Mucosa of rectum (tissue), 2 donors: ENCODE results near the gene CACNA1H.

ENCODE experiments used
- H3K27ac ChIP-seq, 2 donors: one replicate each; pipeline ENCODE4 v1.7.0; 2013; ENCODE audit warnings: inconsistent platforms in 2 of 2, low read depth in 2 of 2, low read length in 2 of 2
- H3K27me3 ChIP-seq, 2 donors: one replicate each; pipeline ENCODE4 v1.7.0; 2013; ENCODE audit warnings: low read length in 2 of 2; ENCODE audit not compliant: control insufficient read depth in 2 of 2, insufficient read depth in 2 of 2
- H3K36me3 ChIP-seq, 2 donors: one replicate each; pipeline ENCODE4 v1.7.0; 2013; ENCODE audit warnings: low read length in 2 of 2; ENCODE audit not compliant: control insufficient read depth in 2 of 2, insufficient read depth in 2 of 2
- H3K4me1 ChIP-seq, 2 donors: one replicate each; pipeline ENCODE4 v1.7.0; 2013; ENCODE audit warnings: low read length in 2 of 2, mild to moderate bottlenecking in 1 of 2; ENCODE audit not compliant: control insufficient read depth in 2 of 2, insufficient read depth in 2 of 2
- H3K4me3 ChIP-seq, 2 donors: one replicate each; pipeline ENCODE4 v1.7.0; 2013; ENCODE audit warnings: low read length in 2 of 2
- H3K9ac ChIP-seq, 2 donors: one replicate each; pipeline ENCODE4 v1.7.0; 2013; ENCODE audit warnings: low read length in 2 of 2, low read depth in 1 of 2, mild to moderate bottlenecking in 1 of 2
- H3K9me3 ChIP-seq, 2 donors: one replicate each; pipeline ENCODE4 v1.7.0; 2013; ENCODE audit warnings: low read length in 2 of 2; ENCODE audit not compliant: control insufficient read depth in 2 of 2
- donor health status: healthy.
- donor health status: Normal muscosa, but diverticular disease.

Gene CACNA1H

DNA sequence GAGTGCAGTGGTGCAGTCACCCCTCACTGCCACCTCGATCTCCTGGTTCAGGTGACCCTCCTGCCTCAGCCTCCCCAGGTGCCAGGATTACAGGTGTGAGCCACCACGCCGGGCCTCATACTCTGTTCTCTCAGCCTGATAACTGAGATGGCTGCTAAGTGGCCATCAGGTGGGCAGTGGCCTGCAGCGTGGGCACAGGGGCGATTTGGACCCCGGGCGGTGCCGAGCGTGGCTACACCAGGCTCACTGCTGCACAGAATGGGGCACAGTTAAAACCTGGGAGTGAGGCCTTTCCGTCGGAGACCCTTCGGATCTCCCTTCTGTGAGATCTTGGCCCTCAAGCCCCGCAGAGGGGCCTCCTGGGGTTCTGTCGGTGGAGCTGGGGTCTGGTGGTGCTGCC, 11.5 kb downstream of the CACNA1H start:
- no peak overlapping the region for H3K27ac ChIP-seq
- H3K9me3 ChIP-seq, result no peaks in the 10 kb centered on the region
- no peak overlapping the region for H3K9ac ChIP-seq
- no peaks in the 10 kb centered on the region for H3K36me3 ChIP-seq
- H3K4me1 ChIP-seq, result peaks cover 0 to 3% of the 10 kb centered on the region in 2 donors
- H3K27me3 ChIP-seq, result peaks cover 5 to 21% of the 10 kb centered on the region in 2 donors
- H3K4me3 ChIP-seq, result no peak overlapping the region

- H3K9ac ChIP-seq, result no peak overlapping the region
- no peaks in the 10 kb centered on the region for H3K4me1 ChIP-seq
- no peak overlapping the region for H3K27ac ChIP-seq
- H3K36me3 ChIP-seq, result no peaks in the 10 kb centered on the region
- peaks cover 5 to 15% of the 10 kb centered on the region in 2 donors for H3K27me3 ChIP-seq
- H3K4me3 ChIP-seq, result no peak overlapping the region
- H3K9me3 ChIP-seq, result no peaks in the 10 kb centered on the region
These were observed 12.1 kb downstream of the CACNA1H start for GRCh38 chr16:1164975-1165374.

GRCh38 chr16:1165511-1165910, 12.6 kb downstream of the CACNA1H start:
- no peak overlapping the region for H3K27ac ChIP-seq

DNA sequence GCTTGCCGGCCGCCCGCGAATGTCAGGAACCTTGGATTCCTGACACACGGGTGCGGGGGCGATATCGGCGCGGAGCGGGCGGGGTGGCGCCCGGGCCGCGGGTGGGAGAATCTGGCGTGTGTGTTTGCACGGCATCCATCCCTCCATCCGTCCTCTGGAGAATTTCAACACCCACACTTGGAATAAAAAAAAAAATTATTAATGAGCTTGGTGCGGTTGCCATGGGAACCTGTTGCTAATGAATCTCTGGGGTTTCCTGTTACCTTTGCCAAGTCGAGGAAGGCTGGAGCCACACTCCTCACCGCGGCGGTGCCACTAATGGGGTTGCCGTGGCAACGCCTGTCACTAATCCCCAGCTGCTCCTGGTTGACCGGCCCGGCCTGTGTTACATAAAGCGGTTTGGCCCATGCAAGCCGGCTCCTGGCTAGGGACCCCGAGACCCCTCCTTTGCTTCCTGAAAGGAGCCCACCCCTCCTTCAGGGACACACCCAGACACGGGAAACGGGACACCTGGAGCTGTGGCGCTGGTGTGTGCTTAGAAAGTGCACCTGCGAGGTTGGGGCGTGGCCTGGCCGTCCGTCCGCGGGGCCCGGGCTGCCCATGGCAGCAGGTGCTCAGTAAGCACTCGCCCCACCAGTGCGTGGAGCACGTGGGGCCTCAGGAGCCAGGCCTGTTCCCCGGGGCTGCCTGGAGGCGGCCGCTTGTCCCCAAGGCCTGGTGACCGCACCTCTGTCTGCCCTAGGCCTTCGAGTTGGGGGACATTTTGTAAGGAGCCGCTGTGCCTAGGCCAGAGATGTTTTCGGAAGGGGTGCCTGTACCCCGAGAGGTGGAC, 14.6 kb downstream of the CACNA1H start:
- H3K4me1 ChIP-seq, result peaks cover 0 to 3% of the 10 kb centered on the region in 2 donors
- no peaks in the 10 kb centered on the region for H3K9me3 ChIP-seq
- no peaks in the 10 kb centered on the region for H3K36me3 ChIP-seq
- H3K27ac ChIP-seq, result peak overlapping the region in 1 of 2 donors; percentile 48
- no peak overlapping the region for H3K9ac ChIP-seq
- H3K4me3 ChIP-seq, result no peak overlapping the region
- peaks cover 0 to 4% of the 10 kb centered on the region in 2 donors for H3K27me3 ChIP-seq

More at GRCh38 chr16:1165511-1165910, 12.6 kb downstream of the CACNA1H start:
- H3K4me3 ChIP-seq, result no peak overlapping the region
- no peaks in the 10 kb centered on the region for H3K36me3 ChIP-seq
- H3K4me1 ChIP-seq, result peaks cover 0 to 2% of the 10 kb centered on the region in 2 donors
- no peaks in the 10 kb centered on the region for H3K9me3 ChIP-seq
- H3K9ac ChIP-seq, result no peak overlapping the region
- H3K27me3 ChIP-seq, result peaks cover 5 to 10% of the 10 kb centered on the region in 2 donors

- H3K9ac ChIP-seq, result no peak overlapping the region
- no peak overlapping the region for H3K4me3 ChIP-seq
- H3K36me3 ChIP-seq, result no peaks in the 10 kb centered on the region
- H3K27ac ChIP-seq, result peak overlapping the region; percentile 39 to 48
- peaks cover 0 to 3% of the 10 kb centered on the region in 2 donors for H3K4me1 ChIP-seq
- H3K27me3 ChIP-seq, result peaks cover 0 to 4% of the 10 kb centered on the region in 2 donors
- H3K9me3 ChIP-seq, result no peaks in the 10 kb centered on the region
These were observed 15.9 kb downstream of the CACNA1H start for GRCh38 chr16:1168837-1169236.

- peaks cover 0 to 4% of the 10 kb centered on the region in 2 donors for H3K27me3 ChIP-seq
- H3K9me3 ChIP-seq, result no peaks in the 10 kb centered on the region
- H3K36me3 ChIP-seq, result no peaks in the 10 kb centered on the region
- peak overlapping the region in 1 of 2 donors; percentile 34 for H3K9ac ChIP-seq
- H3K4me3 ChIP-seq, result no peak overlapping the region
- peaks cover 0 to 3% of the 10 kb centered on the region in 2 donors for H3K4me1 ChIP-seq
- peak overlapping the region; percentile 39 to 67 for H3K27ac ChIP-seq
These were observed 16.6 kb downstream of the CACNA1H start for GRCh38 chr16:1169285-1170075.

DNA sequence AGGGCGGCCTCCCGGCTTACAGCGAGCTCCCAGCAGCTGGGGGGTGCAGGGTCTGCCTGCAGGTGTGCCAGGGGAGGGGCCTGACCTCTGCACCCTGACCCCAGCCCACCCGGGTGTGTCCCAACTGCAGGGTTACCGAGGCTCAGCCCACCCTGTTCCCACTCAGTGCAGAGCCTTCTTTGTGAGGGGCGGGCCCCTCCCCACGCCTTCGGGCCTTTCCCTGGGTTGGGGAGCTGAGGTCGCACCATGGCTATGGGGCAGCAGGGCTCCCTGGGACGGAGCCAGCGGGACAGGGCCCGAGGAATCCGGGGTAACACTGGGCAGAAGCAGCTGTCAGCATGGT, 17.1 kb downstream of the CACNA1H start:
- Histone ChIP-seq H3K27ac (peak overlapping the region; percentile 22 to 52), H3K36me3 (no peaks in the 10 kb centered on the region), H3K4me1 (peaks cover 0 to 3% of the 10 kb centered on the region in 2 donors), H3K9me3 (no peaks in the 10 kb centered on the region), H3K4me3 (no peak overlapping the region), H3K9ac (no peak overlapping the region), H3K27me3 (peaks cover 0 to 4% of the 10 kb centered on the region in 2 donors)

- peaks cover 0 to 4% of the 10 kb centered on the region in 2 donors for H3K27me3 ChIP-seq
- no peaks in the 10 kb centered on the region for H3K36me3 ChIP-seq
- peaks cover 0 to 3% of the 10 kb centered on the region in 2 donors for H3K4me1 ChIP-seq
- H3K9ac ChIP-seq, result no peak overlapping the region
- H3K27ac ChIP-seq, result peak overlapping the region in 1 of 2 donors; percentile 52
- no peak overlapping the region for H3K4me3 ChIP-seq
- no peaks in the 10 kb centered on the region for H3K9me3 ChIP-seq
These were observed 18.1 kb downstream of the CACNA1H start for GRCh38 chr16:1171001-1171400.

DNA sequence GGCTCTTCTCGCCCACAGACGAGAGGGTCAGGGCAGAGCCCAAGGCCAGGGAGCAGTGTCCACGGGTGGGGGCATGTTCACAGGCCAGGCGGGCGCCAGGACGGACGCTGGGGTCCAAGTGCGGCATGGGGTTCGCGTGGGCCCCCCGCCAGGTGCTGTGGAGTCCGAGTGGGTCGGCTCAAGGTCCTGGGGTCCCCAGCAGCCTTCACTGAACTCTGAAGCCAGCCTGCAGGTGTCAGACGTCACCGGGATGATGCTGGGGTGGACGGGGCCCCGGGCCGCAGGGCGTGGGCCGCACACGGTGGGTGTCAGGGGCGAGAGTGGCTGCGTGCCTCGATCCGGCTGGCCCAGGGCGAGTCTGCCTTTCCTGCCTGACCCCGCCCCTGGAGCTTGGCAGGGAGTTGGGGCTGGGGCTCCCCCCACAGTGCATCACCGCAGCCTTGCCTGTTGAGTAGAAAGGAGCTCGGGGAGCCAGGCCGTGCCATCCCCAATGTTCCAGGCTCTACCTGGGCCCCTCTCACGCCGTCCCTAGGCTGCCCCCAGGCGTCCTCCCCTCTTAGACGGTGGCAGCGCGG, 19.0 kb downstream of the CACNA1H start:
- H3K9me3 ChIP-seq, result no peaks in the 10 kb centered on the region
- H3K27ac ChIP-seq, result no peak overlapping the region
- no peaks in the 10 kb centered on the region for H3K36me3 ChIP-seq
- peaks cover 0 to 3% of the 10 kb centered on the region in 2 donors for H3K4me1 ChIP-seq
- no peak overlapping the region for H3K9ac ChIP-seq
- peaks cover 0 to 4% of the 10 kb centered on the region in 2 donors for H3K27me3 ChIP-seq
- no peak overlapping the region for H3K4me3 ChIP-seq

DNA sequence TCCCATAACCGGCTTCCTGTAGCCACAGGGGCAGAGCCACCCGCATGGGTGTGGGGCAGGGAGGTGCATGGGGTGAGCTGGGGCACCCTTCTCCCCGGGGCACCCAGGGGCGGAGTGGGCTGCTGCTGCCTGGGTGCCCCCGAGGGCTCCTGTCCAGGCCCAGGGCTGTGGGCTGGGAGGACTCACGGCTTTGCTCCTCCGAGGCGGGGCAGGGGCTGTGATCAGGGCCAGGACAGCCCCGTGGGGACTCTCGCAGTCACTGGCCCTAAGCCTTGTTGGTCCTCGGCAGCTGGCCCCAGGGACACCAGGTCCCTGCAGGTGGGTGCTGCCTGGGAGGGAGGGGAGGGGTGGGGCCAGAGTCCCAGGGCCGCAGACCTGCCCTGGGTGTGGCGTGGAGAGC, 19.7 kb downstream of the CACNA1H start:
- Histone ChIP-seq H3K4me1 (peaks cover 0 to 3% of the 10 kb centered on the region in 2 donors), H3K36me3 (no peaks in the 10 kb centered on the region), H3K27ac (no peak overlapping the region), H3K27me3 (peaks cover 0 to 3% of the 10 kb centered on the region in 2 donors), H3K4me3 (no peak overlapping the region), H3K9ac (no peak overlapping the region), H3K9me3 (no peaks in the 10 kb centered on the region)
